ENCODE results near the gene SSRP1.

DNA sequence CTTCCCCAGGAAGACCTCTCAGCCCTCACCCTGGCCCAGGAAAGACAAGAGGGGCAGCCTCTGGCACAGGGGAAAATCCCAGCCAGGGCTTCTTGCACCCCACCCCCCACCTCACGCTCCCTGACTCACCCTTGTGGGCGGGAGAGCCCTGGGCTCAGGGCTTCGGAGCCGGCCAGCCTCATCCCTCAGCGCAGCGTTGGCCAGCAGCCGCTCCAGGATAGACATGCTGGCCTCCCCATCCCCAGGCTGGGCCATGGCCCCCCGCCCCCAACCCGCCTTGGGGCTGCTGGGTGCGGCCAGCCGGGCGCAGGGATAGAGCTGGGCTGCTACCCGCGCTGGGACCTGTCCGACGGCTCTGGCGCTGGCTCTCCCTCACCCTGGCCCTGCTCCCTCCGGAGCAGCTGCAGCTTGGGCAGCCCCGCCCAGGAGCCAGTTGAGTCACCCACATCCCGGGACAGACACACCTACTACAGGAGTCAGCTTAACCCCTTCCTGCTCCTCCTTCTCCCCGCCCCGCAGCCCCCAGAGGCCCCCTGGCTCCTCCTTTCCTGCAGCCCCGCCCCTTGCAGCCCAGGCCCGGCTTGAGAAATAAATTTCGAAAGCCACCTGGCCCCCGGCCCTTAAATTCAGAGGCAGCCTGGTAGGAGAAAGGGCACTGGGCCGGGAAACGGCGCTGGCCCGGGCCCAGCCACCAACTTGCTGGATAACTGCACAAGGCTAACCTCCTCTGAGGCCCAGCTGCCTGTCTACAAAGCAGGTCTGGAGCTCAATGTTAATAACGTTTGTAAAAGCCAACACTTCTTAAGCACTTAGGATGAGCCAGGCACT, 24.4 kb downstream of the SSRP1 start:
- no peak for TF ChIP-seq EZH2 (IDR thresholded peaks at IDR 0.05; ENCODE audit: low read depth)
- TF ChIP-seq, protein P1, sequence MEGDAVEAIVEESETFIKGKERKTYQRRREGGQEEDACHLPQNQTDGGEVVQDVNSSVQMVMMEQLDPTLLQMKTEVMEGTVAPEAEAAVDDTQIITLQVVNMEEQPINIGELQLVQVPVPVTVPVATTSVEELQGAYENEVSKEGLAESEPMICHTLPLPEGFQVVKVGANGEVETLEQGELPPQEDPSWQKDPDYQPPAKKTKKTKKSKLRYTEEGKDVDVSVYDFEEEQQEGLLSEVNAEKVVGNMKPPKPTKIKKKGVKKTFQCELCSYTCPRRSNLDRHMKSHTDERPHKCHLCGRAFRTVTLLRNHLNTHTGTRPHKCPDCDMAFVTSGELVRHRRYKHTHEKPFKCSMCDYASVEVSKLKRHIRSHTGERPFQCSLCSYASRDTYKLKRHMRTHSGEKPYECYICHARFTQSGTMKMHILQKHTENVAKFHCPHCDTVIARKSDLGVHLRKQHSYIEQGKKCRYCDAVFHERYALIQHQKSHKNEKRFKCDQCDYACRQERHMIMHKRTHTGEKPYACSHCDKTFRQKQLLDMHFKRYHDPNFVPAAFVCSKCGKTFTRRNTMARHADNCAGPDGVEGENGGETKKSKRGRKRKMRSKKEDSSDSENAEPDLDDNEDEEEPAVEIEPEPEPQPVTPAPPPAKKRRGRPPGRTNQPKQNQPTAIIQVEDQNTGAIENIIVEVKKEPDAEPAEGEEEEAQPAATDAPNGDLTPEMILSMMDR (conservative IDR thresholded peaks at IDR 0.05), result no peak
